H1 (cell line): ENCODE data around the gene ARHGEF38. TPM values are rescaled to one million over a fixed set of nuclear protein-coding genes. Genes with fewer than 3 reads are reported as not detected.

Experiments used
- CHD7 ChIP-seq: fragments of 300-600 bp; sonication (generic); IDR thresholded peaks from 2 replicates; pipeline ENCODE4 v1.7.1; 2012; ENCODE audit warnings: low read length, moderate library complexity, mild to moderate bottlenecking, inconsistent platforms; ENCODE audit not compliant: insufficient replicate concordance
- GABPA ChIP-seq: IDR thresholded peaks from 2 replicates; pipeline ENCODE4 v1.6.1; 2011; ENCODE audit warnings: mild to moderate bottlenecking, low read length, moderate library complexity, borderline replicate concordance; ENCODE audit not compliant: insufficient read depth
- KDM1A ChIP-seq: fragments of 200-600, 300-600 bp; sonication (generic); IDR thresholded peaks from 2 replicates; pipeline ENCODE4 v1.7.1; 2016; ENCODE audit warnings: mild to moderate bottlenecking, low read length, borderline replicate concordance
- SAP30 ChIP-seq: fragments of 300-600 bp; sonication (generic); IDR thresholded peaks from 2 replicates; pipeline ENCODE4 v1.7.1; 2012; ENCODE audit warnings: low read length, moderate library complexity, mild to moderate bottlenecking, inconsistent platforms; ENCODE audit not compliant: insufficient read depth, insufficient replicate concordance
- TAF7 ChIP-seq: optimal IDR thresholded peaks from 2 replicates; pipeline ENCODE3; 2011; ENCODE audit warnings: low read depth, mild to moderate bottlenecking, inconsistent platforms, low read length, moderate library complexity, borderline replicate concordance
- YY1 ChIP-seq: IDR thresholded peaks from 2 replicates; pipeline ENCODE4 v1.6.1; 2011; ENCODE audit warnings: low read depth, mild to moderate bottlenecking, low read length
- polyA plus RNA-seq, 7 experiments: library from polyadenylated mRNA; depleted of rRNA in 3 of 7; stranded (reverse) in 5 of 7; unstranded in 2 of 7; fragments of >200 nt in 5 of 7; fragments of 200-250 nt in 2 of 7; gene quantifications; 1 replicate in 5 of 7; 2 replicates in 1 of 7; 4 replicates in 1 of 7; pipeline versions ENCODE4 v1.2.1 to v1.2.3, GENCODE V29; 2011 to 2013; ENCODE audit warnings: missing spikeins in 2 of 7, mixed read lengths in 2 of 7
- total RNA-seq: library from RNA; stranded (reverse); fragmentation: NEBNext Ultra II Directional; extraction: Animal tissue kit (Norgen Biotek cat#: 25700); gene quantifications from 2 replicates; pipeline ENCODE4 v1.2.1, GENCODE V29; 2021

The ARHGEF38 gene
- total and polyA plus RNA-seq, 2 of the 8 experiments (the other 6 are each of a cell fraction or from before 2014, with no cell fraction given): not detected

GRCh38 chr4:105662935-105663675, 110.7 kb downstream of the ARHGEF38 start (continued):
- TF ChIP-seq YY1 (no peak), SAP30 (no peak), KDM1A (no peak), TAF7 (no peak), GABPA (no peak), CHD7 (no peak)
- TF ChIP-seq, all 59 proteins: peak for 0
